ENCODE data around the gene TLR1. TPM values are rescaled to one million over a fixed set of nuclear protein-coding genes. Genes with fewer than 3 reads are reported as not detected.

The TLR1 gene
- polyA plus RNA-seq, 1 of the 3 experiments (the other 2 are of a cell fraction): not detected

DNA sequence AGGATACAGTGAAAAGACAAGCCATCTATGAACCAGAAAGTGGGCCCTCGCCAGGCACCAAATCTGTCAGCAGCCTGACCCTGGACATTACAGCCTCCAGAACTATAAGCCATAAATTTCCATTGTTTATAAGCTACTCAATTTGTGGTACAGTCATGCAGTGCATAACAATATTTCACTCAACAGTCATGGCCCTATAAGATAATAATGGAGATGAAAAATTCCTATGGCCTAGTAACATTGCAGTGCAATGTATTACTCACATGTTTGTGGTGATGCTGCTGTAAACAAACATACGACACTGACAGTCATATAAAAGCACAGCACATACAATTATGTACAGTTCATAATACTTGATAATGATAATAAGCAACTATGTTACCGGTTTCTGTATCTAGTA, 17.1 kb upstream of the TLR1 start:
- no peaks in the 10 kb centered on the region for H3K79me2 ChIP-seq (ENCODE audit: insufficient read depth)
- no peak overlapping the region for H3K9ac ChIP-seq
- no peaks in the 10 kb centered on the region for H3K4me1 ChIP-seq (ENCODE audit: control insufficient read depth in 1 of 2, insufficient read depth in 2 of 2, low read depth in 1 of 2, low read length in 1 of 2)
- no peak overlapping the region for H2AFZ ChIP-seq (ENCODE audit: low read depth)
- ChIA-PET CTCF (interaction anchor here (0.9 to 1.5 kb wide), 5 partner anchors 10 to 62 kb away, joined by 3 to 4 read pairs (median 3); partner anchors contain the start of gene TLR10), POLR2A (no interaction called here)
- no peak for DNase-seq
- no peaks in the 10 kb centered on the region for H3K36me3 ChIP-seq (replicated peaks in 1 of 2; ENCODE audit: control insufficient read depth in 1 of 2, insufficient read depth in 2 of 2, low read length in 1 of 2)
- H3K27ac ChIP-seq (ENCODE audit: low read depth in 2 of 2, low read length in 1 of 2): no peak overlapping the region
- H3K9me3 ChIP-seq: no peaks in the 10 kb centered on the region
- WGBS (ENCODE audit: low lambda C conversion rate): 56% methylated on average over 3 of the region's 3 CpGs
- no peak overlapping the region for H3K4me2 ChIP-seq
- H3K27me3 ChIP-seq (ENCODE audit: insufficient read depth): no peaks in the 10 kb centered on the region
- no peak overlapping the region for H3K4me3 ChIP-seq (ENCODE audit: low read depth in 2 of 2, low read length in 1 of 2)
- H3K9me2 ChIP-seq: no peaks in the 10 kb centered on the region
- TF ChIP-seq EP300 (IDR thresholded peaks at IDR 0.05; ENCODE audit: borderline replicate concordance in 1 of 2, low read depth in 1 of 2, low read length in 1 of 2) (no peak), RAD21 (IDR thresholded peaks at IDR 0.05; ENCODE audit: low read length) (no peak), FOXJ3 (CRISPR knock-in tag; IDR thresholded peaks at IDR 0.05) (no peak), RXRA (IDR thresholded peaks at IDR 0.05; ENCODE audit: borderline replicate concordance, low read depth) (no peak), RFX5 (IDR thresholded peaks at IDR 0.05; ENCODE audit: low read length) (no peak)
- H3F3A ChIP-seq (replicated peaks; ENCODE audit: insufficient read depth): no peaks in the 10 kb centered on the region
- H4K20me1 ChIP-seq (ENCODE audit: insufficient read depth): no peaks in the 10 kb centered on the region

DNA sequence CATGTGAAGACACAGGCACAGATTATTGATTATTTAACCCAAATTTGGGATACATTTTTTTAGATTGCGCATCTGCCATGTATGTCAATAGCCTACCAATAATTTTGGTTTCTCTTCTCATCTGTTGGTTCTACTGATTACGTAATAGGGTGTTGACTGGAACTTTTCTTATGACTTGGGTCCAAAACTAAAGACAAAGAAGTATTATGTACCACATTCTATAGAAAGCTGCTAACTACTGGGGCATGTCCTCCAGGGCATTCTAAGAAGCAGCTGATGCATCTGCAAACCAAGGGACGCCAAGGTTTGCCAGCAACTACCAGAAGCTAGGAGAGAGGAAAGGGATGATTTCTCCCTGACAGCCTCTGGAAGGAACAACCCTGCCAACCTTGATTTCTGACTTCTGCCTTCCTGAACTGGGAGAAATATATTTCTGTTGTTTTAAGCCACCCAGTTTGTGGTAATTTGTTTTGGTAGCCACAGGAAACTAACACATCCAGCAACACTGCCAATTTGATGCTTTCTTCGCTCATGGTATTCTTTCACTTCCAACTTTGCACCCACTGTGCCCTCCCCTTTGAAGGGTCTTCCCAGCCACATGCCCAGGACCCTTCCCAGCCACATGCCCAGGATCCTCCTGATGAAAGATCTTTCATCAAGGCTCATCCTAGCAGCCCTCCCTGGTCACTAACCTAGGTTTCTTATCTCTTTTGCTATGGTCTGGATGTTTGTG, 15.9 kb upstream of the TLR1 start:
- Histone ChIP-seq H4K20me1 (ENCODE audit: insufficient read depth) (no peaks in the 10 kb centered on the region), H3K27me3 (ENCODE audit: insufficient read depth) (no peaks in the 10 kb centered on the region), H3K27ac (ENCODE audit: low read depth in 2 of 2, low read length in 1 of 2) (no peak overlapping the region), H3K4me1 (ENCODE audit: control insufficient read depth in 1 of 2, insufficient read depth in 2 of 2, low read depth in 1 of 2, low read length in 1 of 2) (no peaks in the 10 kb centered on the region), H3K4me3 (ENCODE audit: low read depth in 2 of 2, low read length in 1 of 2) (no peak overlapping the region), H3K9me2 (no peaks in the 10 kb centered on the region), H3F3A (replicated peaks; ENCODE audit: insufficient read depth) (no peaks in the 10 kb centered on the region), H2AFZ (ENCODE audit: low read depth) (no peak overlapping the region), H3K9me3 (no peaks in the 10 kb centered on the region), H3K4me2 (no peak overlapping the region), H3K79me2 (ENCODE audit: insufficient read depth) (no peaks in the 10 kb centered on the region), H3K9ac (no peak overlapping the region), H3K36me3 (replicated peaks in 1 of 2; ENCODE audit: control insufficient read depth in 1 of 2, insufficient read depth in 2 of 2, low read length in 1 of 2) (no peaks in the 10 kb centered on the region)
- TF ChIP-seq ELF1 (IDR thresholded peaks at IDR 0.05): no peak
- DNase-seq: no peak
- POLR2A ChIA-PET: no interaction called here
- 57% methylated on average over 4 of the region's 4 CpGs for WGBS (ENCODE audit: low lambda C conversion rate)
- CTCF ChIA-PET: interaction anchor here (1.1 kb wide), 1 partner anchor 16 kb away, joined by 4 read pairs; no protein-coding TSS in a partner anchor

DNA sequence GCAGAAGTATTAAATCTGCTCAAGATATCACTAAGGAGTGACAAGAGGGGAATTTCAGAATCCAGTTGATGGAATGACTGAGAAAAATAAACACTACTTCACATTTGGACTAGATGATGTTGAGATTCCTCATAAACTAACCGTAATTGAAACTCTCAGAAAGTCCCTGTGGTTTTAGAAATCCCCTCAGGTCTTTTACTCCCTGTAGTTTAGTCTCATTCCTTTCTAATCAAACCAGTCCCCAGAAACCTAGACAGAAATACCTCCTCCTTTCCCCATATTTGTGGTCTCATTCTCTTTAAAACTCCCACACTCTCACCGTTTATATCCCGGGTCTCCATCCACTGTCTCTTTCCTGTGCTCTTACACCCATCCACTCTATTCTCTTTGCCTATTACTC, 15.0 kb upstream of the TLR1 start:
- Histone ChIP-seq H3K9me2 (no peaks in the 10 kb centered on the region), H3K9me3 (no peaks in the 10 kb centered on the region), H3K36me3 (replicated peaks in 1 of 2; ENCODE audit: control insufficient read depth in 1 of 2, insufficient read depth in 2 of 2, low read length in 1 of 2) (no peaks in the 10 kb centered on the region), H3K9ac (no peak overlapping the region), H3K27ac (ENCODE audit: low read depth in 2 of 2, low read length in 1 of 2) (no peak overlapping the region), H4K20me1 (ENCODE audit: insufficient read depth) (no peaks in the 10 kb centered on the region), H3K27me3 (ENCODE audit: insufficient read depth) (no peaks in the 10 kb centered on the region), H3K4me1 (ENCODE audit: control insufficient read depth in 1 of 2, insufficient read depth in 2 of 2, low read depth in 1 of 2, low read length in 1 of 2) (no peaks in the 10 kb centered on the region), H3K79me2 (ENCODE audit: insufficient read depth) (no peaks in the 10 kb centered on the region), H3K4me3 (ENCODE audit: low read depth in 2 of 2, low read length in 1 of 2) (no peak overlapping the region), H3K4me2 (no peak overlapping the region), H3F3A (replicated peaks; ENCODE audit: insufficient read depth) (no peaks in the 10 kb centered on the region), H2AFZ (ENCODE audit: low read depth) (no peak overlapping the region)
- POLR2A ChIA-PET: interaction anchor here (0.5 kb wide), 1 partner anchor 578 kb away, joined by 3 read pairs; no protein-coding TSS in a partner anchor
- CTCF ChIA-PET: interaction anchor here (1.0 to 1.1 kb wide), 2 partner anchors 15 to 60 kb away, joined by 3 to 4 read pairs; no protein-coding TSS in a partner anchor
- TF ChIP-seq MEF2A (IDR thresholded peaks at IDR 0.05; ENCODE audit: borderline replicate concordance, low read depth): no peak
- no peak for TF ChIP-seq TEAD4 (IDR thresholded peaks at IDR 0.05; ENCODE audit: borderline replicate concordance, insufficient read depth)
- TF ChIP-seq, protein P1, sequence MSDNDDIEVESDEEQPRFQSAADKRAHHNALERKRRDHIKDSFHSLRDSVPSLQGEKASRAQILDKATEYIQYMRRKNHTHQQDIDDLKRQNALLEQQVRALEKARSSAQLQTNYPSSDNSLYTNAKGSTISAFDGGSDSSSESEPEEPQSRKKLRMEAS (IDR thresholded peaks at IDR 0.05; ENCODE audit: low read depth): no peak
- no peak for TF ChIP-seq YY1 (IDR thresholded peaks at IDR 0.05; ENCODE audit: low read depth)
- no peak for TF ChIP-seq EZH2phosphoT487 (IDR thresholded peaks at IDR 0.05; ENCODE audit: borderline replicate concordance, low read depth)
- WGBS (ENCODE audit: low lambda C conversion rate): 50% methylated on average over 3 of the region's 3 CpGs
- no peak for DNase-seq
